ENCODE measurements around the gene NEK11. TPM values are rescaled to one million over a fixed set of nuclear protein-coding genes. Genes with fewer than 3 reads are reported as not detected.

NEK11 gene
- total RNA-seq, 1 donor from 2014 or later = 7.1 TPM

GRCh38 chr3:131232711-131233267 is 206.1 kb downstream of the NEK11 start:
- Histone ChIP-seq H3K36me3 (ENCODE audit: insufficient read depth, low read length) (no peaks in the 10 kb centered on the region), H3K4me3 (ENCODE audit: insufficient read depth, low read depth, low read length) (no peak overlapping the region), H2AFZ (ENCODE audit: low read depth, low read length) (no peak overlapping the region), H3K9me3 (ENCODE audit: insufficient read depth, low read depth, low read length) (no peaks in the 10 kb centered on the region), H3K27ac (ENCODE audit: low read depth, low read length) (no peak overlapping the region), H4K20me1 (ENCODE audit: insufficient read depth, low read length) (no peaks in the 10 kb centered on the region), H3K9ac (ENCODE audit: low read length) (no peak overlapping the region), H3K4me1 (ENCODE audit: insufficient read depth, low read length) (no peaks in the 10 kb centered on the region), H3K79me2 (ENCODE audit: insufficient read depth, low read length) (no peaks in the 10 kb centered on the region), H3K27me3 (ENCODE audit: insufficient read depth, low read length) (no peaks in the 10 kb centered on the region), H3K4me2 (ENCODE audit: low read length) (no peak overlapping the region)
- FAIRE-seq (no peak), DNase-seq (ENCODE audit: low read depth) (no peak)
- Mint-ChIP-seq H3K4me3 (ENCODE audit: unreplicated experiment) (no peak overlapping the region), H3K9me3 (ENCODE audit: unreplicated experiment) (no peaks in the 10 kb centered on the region), H3K36me3 (ENCODE audit: low read depth, unreplicated experiment) (peaks cover 5% of the 10 kb centered on the region), H3K27ac (ENCODE audit: unreplicated experiment) (no peak overlapping the region), H3K4me1 (ENCODE audit: low read depth, unreplicated experiment) (no peaks in the 10 kb centered on the region), H3K27me3 (ENCODE audit: low read depth, unreplicated experiment) (no peaks in the 10 kb centered on the region)
- TF ChIP-seq, protein P1, sequence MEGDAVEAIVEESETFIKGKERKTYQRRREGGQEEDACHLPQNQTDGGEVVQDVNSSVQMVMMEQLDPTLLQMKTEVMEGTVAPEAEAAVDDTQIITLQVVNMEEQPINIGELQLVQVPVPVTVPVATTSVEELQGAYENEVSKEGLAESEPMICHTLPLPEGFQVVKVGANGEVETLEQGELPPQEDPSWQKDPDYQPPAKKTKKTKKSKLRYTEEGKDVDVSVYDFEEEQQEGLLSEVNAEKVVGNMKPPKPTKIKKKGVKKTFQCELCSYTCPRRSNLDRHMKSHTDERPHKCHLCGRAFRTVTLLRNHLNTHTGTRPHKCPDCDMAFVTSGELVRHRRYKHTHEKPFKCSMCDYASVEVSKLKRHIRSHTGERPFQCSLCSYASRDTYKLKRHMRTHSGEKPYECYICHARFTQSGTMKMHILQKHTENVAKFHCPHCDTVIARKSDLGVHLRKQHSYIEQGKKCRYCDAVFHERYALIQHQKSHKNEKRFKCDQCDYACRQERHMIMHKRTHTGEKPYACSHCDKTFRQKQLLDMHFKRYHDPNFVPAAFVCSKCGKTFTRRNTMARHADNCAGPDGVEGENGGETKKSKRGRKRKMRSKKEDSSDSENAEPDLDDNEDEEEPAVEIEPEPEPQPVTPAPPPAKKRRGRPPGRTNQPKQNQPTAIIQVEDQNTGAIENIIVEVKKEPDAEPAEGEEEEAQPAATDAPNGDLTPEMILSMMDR (IDR thresholded peaks at IDR 0.05; ENCODE audit: insufficient read depth, low read depth, low read length) = no peak
- TF ChIP-seq EZH2 (IDR thresholded peaks at IDR 0.05; ENCODE audit: insufficient read depth, low read length) = no peak

GRCh38 chr3:131233900-131234668 is 207.4 kb downstream of the NEK11 start:
- Mint-ChIP-seq H3K4me3 (ENCODE audit: unreplicated experiment) (no peak overlapping the region), H3K27me3 (ENCODE audit: low read depth, unreplicated experiment) (no peaks in the 10 kb centered on the region), H3K9me3 (ENCODE audit: unreplicated experiment) (no peaks in the 10 kb centered on the region), H3K36me3 (ENCODE audit: low read depth, unreplicated experiment) (peaks cover 7% of the 10 kb centered on the region), H3K4me1 (ENCODE audit: low read depth, unreplicated experiment) (no peaks in the 10 kb centered on the region), H3K27ac (ENCODE audit: unreplicated experiment) (no peak overlapping the region)
- DNase-seq (ENCODE audit: low read depth) = no peak
- no peak overlapping the region for H3K27ac ChIP-seq (ENCODE audit: low read depth, low read length)
- no peaks in the 10 kb centered on the region for H3K36me3 ChIP-seq (ENCODE audit: insufficient read depth, low read length)
- no peak for FAIRE-seq
- H3K79me2 ChIP-seq (ENCODE audit: insufficient read depth, low read length) = no peaks in the 10 kb centered on the region
- no peak overlapping the region for H3K4me2 ChIP-seq (ENCODE audit: low read length)
- H4K20me1 ChIP-seq (ENCODE audit: insufficient read depth, low read length) = no peaks in the 10 kb centered on the region
- TF ChIP-seq, protein P1 (IDR thresholded peaks at IDR 0.05; ENCODE audit: insufficient read depth, low read depth, low read length) = no peak
- no peak for TF ChIP-seq EZH2 (IDR thresholded peaks at IDR 0.05; ENCODE audit: insufficient read depth, low read length)
- no peaks in the 10 kb centered on the region for H3K27me3 ChIP-seq (ENCODE audit: insufficient read depth, low read length)
- no peak overlapping the region for H3K9ac ChIP-seq (ENCODE audit: low read length)
- no peak overlapping the region for H2AFZ ChIP-seq (ENCODE audit: low read depth, low read length)
- H3K4me3 ChIP-seq (ENCODE audit: insufficient read depth, low read depth, low read length) = no peak overlapping the region
- no peaks in the 10 kb centered on the region for H3K4me1 ChIP-seq (ENCODE audit: insufficient read depth, low read length)
- H3K9me3 ChIP-seq (ENCODE audit: insufficient read depth, low read depth, low read length) = no peaks in the 10 kb centered on the region

- H3K4me3 ChIP-seq (ENCODE audit: insufficient read depth, low read depth, low read length) = no peak overlapping the region
- Mint-ChIP-seq H3K27ac (ENCODE audit: unreplicated experiment) (no peak overlapping the region), H3K36me3 (ENCODE audit: low read depth, unreplicated experiment) (peaks cover 7% of the 10 kb centered on the region), H3K9me3 (ENCODE audit: unreplicated experiment) (no peaks in the 10 kb centered on the region), H3K27me3 (ENCODE audit: low read depth, unreplicated experiment) (no peaks in the 10 kb centered on the region), H3K4me3 (ENCODE audit: unreplicated experiment) (no peak overlapping the region), H3K4me1 (ENCODE audit: low read depth, unreplicated experiment) (no peaks in the 10 kb centered on the region)
- no peak overlapping the region for H3K27ac ChIP-seq (ENCODE audit: low read depth, low read length)
- H3K9me3 ChIP-seq (ENCODE audit: insufficient read depth, low read depth, low read length) = no peaks in the 10 kb centered on the region
- no peak overlapping the region for H3K4me2 ChIP-seq (ENCODE audit: low read length)
- DNase-seq (ENCODE audit: low read depth) (no peak), FAIRE-seq (no peak)
- no peaks in the 10 kb centered on the region for H3K36me3 ChIP-seq (ENCODE audit: insufficient read depth, low read length)
- TF ChIP-seq, protein P1 (IDR thresholded peaks at IDR 0.05; ENCODE audit: insufficient read depth, low read depth, low read length) = no peak
- TF ChIP-seq EZH2 (IDR thresholded peaks at IDR 0.05; ENCODE audit: insufficient read depth, low read length) = no peak
- no peak overlapping the region for H3K9ac ChIP-seq (ENCODE audit: low read length)
- H3K27me3 ChIP-seq (ENCODE audit: insufficient read depth, low read length) = no peaks in the 10 kb centered on the region
- no peaks in the 10 kb centered on the region for H4K20me1 ChIP-seq (ENCODE audit: insufficient read depth, low read length)
- H2AFZ ChIP-seq (ENCODE audit: low read depth, low read length) = no peak overlapping the region
- no peaks in the 10 kb centered on the region for H3K79me2 ChIP-seq (ENCODE audit: insufficient read depth, low read length)
- no peaks in the 10 kb centered on the region for H3K4me1 ChIP-seq (ENCODE audit: insufficient read depth, low read length)
These were observed 209.7 kb downstream of the NEK11 start for GRCh38 chr3:131236421-131236820.
